GM19463 (cell line): Measurements from ENCODE around the gene SCYL3.
"Not testable (repeated sequence)": the region's sequence is repeated elsewhere in the genome, so short reads cannot be mapped to it uniquely, and the experiment has no call there.

Source experiments
- ATAC-seq: cut with Tn5 transposase; IDR thresholded peaks from one replicate; pipeline ENCODE4 v1.9.1; 2021; ENCODE audit warnings: mild to moderate bottlenecking, moderate library complexity; ENCODE audit not compliant: unreplicated experiment

The SCYL3 gene

GRCh38 chr1:169893645-169894423 is at the start of gene SCYL3:
SCYL3 (minus strand) TSS chr1:169893896; CDS start chr1:169888840, 5,056 bp downstream.
- ATAC-seq = peak; percentile 77

- ATAC-seq = no peak
Observed at GRCh38 chr1:169941982-169942830, 48.5 kb upstream of the SCYL3 start.

GRCh38 chr1:169933984-169934725 is 40.5 kb upstream of the SCYL3 start:
- ATAC-seq = no peak

GRCh38 chr1:169931795-169932231 is 38.1 kb upstream of the SCYL3 start:
- ATAC-seq = no peak

GRCh38 chr1:169929210-169929526 is 35.5 kb upstream of the SCYL3 start:
- ATAC-seq = no peak

GRCh38 chr1:169928438-169929209 is 34.9 kb upstream of the SCYL3 start:
- ATAC-seq = peak; percentile 62

- ATAC-seq = no peak
Observed at GRCh38 chr1:169925505-169926482, 32.1 kb upstream of the SCYL3 start.

- ATAC-seq = no peak
Observed at GRCh38 chr1:169924829-169925228, 31.1 kb upstream of the SCYL3 start.

GRCh38 chr1:169924063-169924462 is 30.4 kb upstream of the SCYL3 start:
- ATAC-seq = no peak

GRCh38 chr1:169921080-169921479 is 27.4 kb upstream of the SCYL3 start:
- no peak for ATAC-seq

- ATAC-seq = no peak
Observed at GRCh38 chr1:169918927-169919326, 25.2 kb upstream of the SCYL3 start.

- not testable (repeated sequence) for ATAC-seq
Observed at GRCh38 chr1:169918220-169918619, 24.5 kb upstream of the SCYL3 start.

- no peak for ATAC-seq
Observed at GRCh38 chr1:169915150-169915549, 21.5 kb upstream of the SCYL3 start.

GRCh38 chr1:169914531-169914930 is 20.8 kb upstream of the SCYL3 start:
- ATAC-seq = no peak

GRCh38 chr1:169909499-169909898 is 15.8 kb upstream of the SCYL3 start:
- no peak for ATAC-seq

GRCh38 chr1:169906938-169907337 is 13.2 kb upstream of the SCYL3 start:
- no peak for ATAC-seq

GRCh38 chr1:169904834-169905233 is 11.1 kb upstream of the SCYL3 start:
- no peak for ATAC-seq

GRCh38 chr1:169902751-169903150 is 9.1 kb upstream of the SCYL3 start:
- no peak for ATAC-seq

- ATAC-seq = no peak
Observed at GRCh38 chr1:169901115-169901514, 7.4 kb upstream of the SCYL3 start.
